GM04503 (cell line): ENCODE results near the gene LAX1.

Experiments used
- DNase-seq: peaks from one replicate; pipeline ENCODE4 v3.0.0-alpha.2; 2012; ENCODE audit warnings: low read depth

The LAX1 gene

DNA sequence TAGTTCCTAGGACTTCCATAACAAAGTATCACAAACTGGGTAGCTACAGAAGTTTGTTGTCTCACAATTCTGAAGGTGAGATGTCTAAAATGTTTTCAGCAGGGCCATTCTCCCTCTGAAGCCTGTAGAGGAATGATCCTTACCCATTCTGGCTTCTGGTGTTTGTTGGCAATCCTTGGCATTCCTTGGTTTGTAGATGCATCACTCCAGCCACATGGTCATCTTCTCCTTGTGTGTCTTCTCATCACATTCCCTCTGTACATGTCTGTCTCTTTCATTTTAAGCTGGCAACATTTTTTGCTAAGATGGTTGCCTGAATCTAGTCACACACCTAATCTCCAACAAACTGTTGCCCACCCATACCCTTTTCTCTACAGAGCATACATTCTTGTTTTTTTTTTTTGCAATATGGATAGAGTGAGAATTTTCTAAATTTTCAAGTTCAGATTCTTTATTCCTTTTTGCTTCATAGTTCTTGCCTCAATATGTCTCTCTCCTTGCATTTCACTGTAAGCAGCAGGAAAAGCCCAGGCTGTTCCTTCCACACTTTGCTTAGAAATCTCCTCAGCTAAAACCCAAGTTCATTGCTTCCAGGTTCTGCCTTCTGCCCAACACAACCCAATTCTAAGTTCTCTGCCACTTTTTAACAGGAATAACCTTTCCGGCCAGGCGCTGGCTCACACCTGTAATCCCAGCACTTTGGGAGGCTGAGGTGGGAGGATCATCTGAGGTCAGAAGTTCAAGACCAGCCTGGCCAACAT, 48.8 kb downstream of the LAX1 start:
- DNase-seq = no peak

DNA sequence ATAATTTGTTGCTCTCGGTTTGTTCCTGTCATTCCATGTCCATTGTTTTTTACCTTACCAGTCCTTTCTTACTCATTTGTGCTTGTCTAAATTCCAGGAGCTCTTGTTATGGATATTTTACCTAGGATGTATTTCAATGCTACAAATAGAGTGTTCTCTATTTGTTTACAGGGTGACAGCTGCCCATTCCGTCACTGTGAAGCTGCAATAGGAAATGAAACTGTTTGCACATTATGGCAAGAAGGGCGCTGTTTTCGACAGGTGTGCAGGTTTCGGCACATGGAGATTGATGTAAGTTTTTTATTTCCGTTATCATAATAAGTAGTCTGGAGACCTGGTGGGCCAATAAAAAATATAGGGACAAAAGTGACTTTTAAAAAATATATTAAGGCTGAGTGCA, 53.4 kb downstream of the LAX1 start:
- no peak for DNase-seq

DNA sequence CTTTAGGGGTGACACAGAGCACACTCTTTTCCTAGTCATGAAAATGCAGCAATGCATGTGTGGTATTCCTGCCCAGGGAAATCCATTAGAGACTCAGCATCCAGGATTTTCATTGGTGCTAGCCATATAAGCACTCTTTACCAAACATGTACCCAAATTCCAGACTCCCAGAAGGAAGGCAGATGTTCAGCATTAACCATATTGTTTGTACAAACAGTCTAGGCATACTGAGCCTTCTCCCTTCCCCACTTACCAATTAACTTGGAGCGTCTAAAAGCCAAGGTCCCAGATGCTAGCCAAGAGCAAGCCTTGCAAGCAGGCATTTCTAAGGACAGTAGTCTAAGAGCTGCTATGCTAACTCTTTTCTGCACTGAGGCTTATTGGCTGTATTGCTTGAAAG, 58.3 kb downstream of the LAX1 start:
- no peak for DNase-seq
